H9 (cell line): ENCODE data around the gene RETN. TPM values are rescaled to one million over a fixed set of nuclear protein-coding genes. Genes with fewer than 3 reads are reported as not detected.
A peak's percentile ranks its signal among the peaks of the same experiment; 100 is the strongest.

ENCODE experiments used
- DNase-seq: peaks from one replicate; pipeline ENCODE4 v3.0.0-alpha.2; 2017
- H2AFZ ChIP-seq: one replicate; pipeline ENCODE4 v1.6.1; 2013; ENCODE audit warnings: mild to moderate bottlenecking, low read length, control low read depth, moderate library complexity
- H2AK5ac ChIP-seq: 2 replicates; pipeline ENCODE4 v1.6.1; 2013; ENCODE audit warnings: low read length, control low read depth, mixed read lengths; ENCODE audit not compliant: insufficient read length
- H2BK120ac ChIP-seq: one replicate; pipeline ENCODE4 v1.6.1; 2013; ENCODE audit warnings: low read depth, mild to moderate bottlenecking, low read length, control low read depth, inconsistent platforms; ENCODE audit not compliant: poor library complexity, severe bottlenecking
- H2BK12ac ChIP-seq: 2 replicates; pipeline ENCODE4 v1.6.1; 2013; ENCODE audit warnings: low read length, control low read depth, mixed read lengths, low read depth; ENCODE audit not compliant: insufficient read length
- H2BK15ac ChIP-seq: 2 replicates; pipeline ENCODE4 v1.6.1; 2013; ENCODE audit warnings: low read depth, low read length, control low read depth
- H2BK20ac ChIP-seq: one replicate; pipeline ENCODE4 v1.6.1; 2013; ENCODE audit warnings: low read depth, mild to moderate bottlenecking, low read length, control low read depth, inconsistent platforms; ENCODE audit not compliant: poor library complexity, severe bottlenecking
- H2BK5ac ChIP-seq: 2 replicates; pipeline ENCODE4 v1.6.1; 2013; ENCODE audit warnings: low read length, control low read depth, mixed read lengths; ENCODE audit not compliant: insufficient read length
- H3K14ac ChIP-seq: 2 replicates; pipeline ENCODE4 v1.6.1; 2013; ENCODE audit warnings: low read length, control low read depth; ENCODE audit not compliant: insufficient read depth
- H3K18ac ChIP-seq: 2 replicates; pipeline ENCODE4 v1.6.1; 2013; ENCODE audit warnings: low read depth, mild to moderate bottlenecking, mixed read lengths, low read length, control low read depth; ENCODE audit not compliant: insufficient read length
- H3K23ac ChIP-seq: 2 replicates; pipeline ENCODE4 v1.6.1; 2013; ENCODE audit warnings: low read length, control low read depth, mixed read lengths, low read depth; ENCODE audit not compliant: insufficient read length
- H3K23me2 ChIP-seq: 2 replicates; pipeline ENCODE4 v1.6.1; 2013; ENCODE audit warnings: low read depth, mild to moderate bottlenecking, mixed read lengths, low read length, control low read depth; ENCODE audit not compliant: insufficient read length, poor library complexity, severe bottlenecking
- H3K27ac ChIP-seq: 2 replicates; pipeline ENCODE4 v1.5.1; 2013; ENCODE audit warnings: low read length, control low read depth, mixed read lengths, low read depth; ENCODE audit not compliant: insufficient read length
- H3K27me3 ChIP-seq: 2 replicates; pipeline ENCODE4 v1.6.1; 2013; ENCODE audit warnings: low read length, control low read depth, inconsistent platforms; ENCODE audit not compliant: insufficient read depth
- H3K4ac ChIP-seq: 2 replicates; pipeline ENCODE4 v1.6.1; 2013; ENCODE audit warnings: low read depth, mild to moderate bottlenecking, control low read depth, inconsistent platforms, low read length, moderate library complexity
- H3K4me1 ChIP-seq: 2 replicates; pipeline ENCODE4 v1.6.1; 2013; ENCODE audit warnings: low read length, control low read depth, inconsistent platforms; ENCODE audit not compliant: insufficient read depth
- H3K4me2 ChIP-seq: 2 replicates; pipeline ENCODE4 v1.6.1; 2013; ENCODE audit warnings: low read length, control low read depth, mixed read lengths; ENCODE audit not compliant: insufficient read length, insufficient read depth
- H3K56ac ChIP-seq: 2 replicates; pipeline ENCODE4 v1.6.1; 2013; ENCODE audit warnings: low read depth, mild to moderate bottlenecking, mixed read lengths, low read length, control low read depth; ENCODE audit not compliant: insufficient read length
- H3K79me1 ChIP-seq: 2 replicates; pipeline ENCODE4 v1.6.1; 2013; ENCODE audit warnings: low read depth, mild to moderate bottlenecking, moderate library complexity, low read length, control low read depth, inconsistent platforms; ENCODE audit not compliant: insufficient read depth, poor library complexity, severe bottlenecking
- H3K79me2 ChIP-seq: 2 replicates; pipeline ENCODE4 v1.6.1; 2013; ENCODE audit warnings: low read length, control low read depth, inconsistent platforms; ENCODE audit not compliant: insufficient read depth
- H3K9ac ChIP-seq: 2 replicates; pipeline ENCODE4 v1.6.1; 2013; ENCODE audit warnings: low read length, control low read depth, mixed read lengths; ENCODE audit not compliant: insufficient read length; ENCODE audit errors: extremely low read depth
- H3K9me3 ChIP-seq: one replicate; pipeline ENCODE4 v1.6.1; 2013; ENCODE audit warnings: low read depth, low read length, inconsistent platforms; ENCODE audit not compliant: control insufficient read depth
- H3T11ph ChIP-seq: one replicate; pipeline ENCODE4 v1.6.1; 2013; ENCODE audit warnings: mild to moderate bottlenecking, low read length, control low read depth, inconsistent platforms
- H4K20me1 ChIP-seq: one replicate; pipeline ENCODE4 v1.6.1; 2013; ENCODE audit not compliant: control insufficient read depth, insufficient read length, insufficient read depth
- H4K5ac ChIP-seq: 2 replicates; pipeline ENCODE4 v1.6.1; 2013; ENCODE audit warnings: low read depth, mild to moderate bottlenecking, mixed read lengths, low read length, control low read depth; ENCODE audit not compliant: insufficient read length
- H4K8ac ChIP-seq: replicated peaks from 2 replicates; pipeline ENCODE4 v1.6.1; 2013; ENCODE audit warnings: low read length, control low read depth, mixed read lengths, low read depth; ENCODE audit not compliant: insufficient read length
- H4K91ac ChIP-seq: 2 replicates; pipeline ENCODE4 v1.6.1; 2013; ENCODE audit warnings: low read depth, mild to moderate bottlenecking, moderate library complexity, mixed read lengths, low read length, control low read depth; ENCODE audit not compliant: insufficient read length
- H3K27ac Mint-ChIP-seq, 3 experiments: 2 replicates in 2 of 3; 3 replicates in 1 of 3; pipeline ENCODE4 v1.8.0; 2020 to 2021; ENCODE audit warnings: mixed read lengths in 3 of 3, mild to moderate bottlenecking in 1 of 3, moderate library complexity in 1 of 3
- H3K27me3 Mint-ChIP-seq: 2 replicates; pipeline ENCODE4 v1.8.0; 2021; ENCODE audit warnings: low read depth, mild to moderate bottlenecking, moderate library complexity, mixed read lengths
- H3K36me3 Mint-ChIP-seq, 3 experiments: 2 replicates in 2 of 3; 3 replicates in 1 of 3; pipeline ENCODE4 v1.8.0; 2020 to 2021; ENCODE audit warnings: low read depth in 3 of 3, mixed read lengths in 3 of 3; ENCODE audit not compliant: insufficient read depth in 1 of 3
- H3K4me1 Mint-ChIP-seq, 2 experiments: 2 replicates each; pipeline ENCODE4 v1.8.0; 2020; ENCODE audit warnings: mixed read lengths in 2 of 2
- H3K4me3 Mint-ChIP-seq, 2 experiments: 2 replicates in 1 of 2; 3 replicates in 1 of 2; pipeline ENCODE4 v1.8.0; 2020 to 2021; ENCODE audit warnings: mild to moderate bottlenecking in 2 of 2, mixed read lengths in 2 of 2, moderate library complexity in 1 of 2
- H3K9me3 Mint-ChIP-seq, 2 experiments: 2 replicates in 1 of 2; 3 replicates in 1 of 2; pipeline ENCODE4 v1.8.0; 2020; ENCODE audit warnings: mild to moderate bottlenecking in 2 of 2, mixed read lengths in 2 of 2, moderate library complexity in 1 of 2
- CTCF ChIP-seq: fragments of 200-600 bp; sonication (generic); conservative IDR thresholded peaks from 3 replicates; pipeline ENCODE4 v1.8.0; 2021; ENCODE audit warnings: antibody characterized with exemption, mild to moderate bottlenecking
- WGBS: extraction: QIAGEN DNeasy Blood & Tissue Kit; methylation state at CpG from one replicate; pipeline ENCODE4 v1.1.7; 2013; ENCODE audit warnings: missing lambda C conversion rate, low lambda C conversion rate, mixed read lengths; ENCODE audit not compliant: insufficient read length; ENCODE audit errors: extremely low coverage; 5-methylcytosine and 5-hydroxymethylcytosine counted together
- long read RNA-seq: library from polyadenylated mRNA; unstranded; transcript quantifications from one replicate; pipeline ENCODE4 v2.0.0, GENCODE V29; 2020
- total RNA-seq: library from RNA; stranded (reverse); gene quantifications from 2 replicates; pipeline ENCODE4 v1.2.1, GENCODE V29; 2021

Gene RETN
- not detected in 2 replicates for total RNA-seq
- long read RNA-seq: 0 reads

GRCh38 chr19:7668842-7669241 is at the start of gene RETN:
RETN (plus strand) TSS chr19:7669049; CDS start chr19:7669327, 278 bp downstream.
- no peak within 1 kb of the TSS for H2AFZ ChIP-seq
- H2AK5ac ChIP-seq: no peak within 1 kb of the TSS
- H3K18ac ChIP-seq: no peak within 1 kb of the TSS
- peak within 1 kb of the TSS; percentile 57 for H3K4me2 ChIP-seq
- H3K36me3 Mint-ChIP-seq: no peaks in the 10 kb centered on the region; a peak in 1 of 7 replicates
- peaks cover 6% of the 10 kb centered on the region for H3K23me2 ChIP-seq
- no peak within 1 kb of the TSS for H3K27ac ChIP-seq
- no peaks in the 10 kb centered on the region for H4K20me1 ChIP-seq
- no peak within 1 kb of the TSS for H4K5ac ChIP-seq
- H3K4ac ChIP-seq: no peak within 1 kb of the TSS
- H3K4me1 ChIP-seq: no peaks in the 10 kb centered on the region
- H3K56ac ChIP-seq: no peak within 1 kb of the TSS
- H3K79me2 ChIP-seq: no peaks in the 10 kb centered on the region
- H3K9me3 ChIP-seq: no peaks in the 10 kb centered on the region
- H3K4me3 Mint-ChIP-seq: peak within 1 kb of the TSS; percentile 77 to 93
- H2BK20ac ChIP-seq: no peak within 1 kb of the TSS
- H3K79me1 ChIP-seq: no peaks in the 10 kb centered on the region
- no peak within 1 kb of the TSS for H3K27ac Mint-ChIP-seq
- no peak within 1 kb of the TSS for H3K14ac ChIP-seq
- no peak within 1 kb of the TSS for H3K23ac ChIP-seq
- H3K27me3 Mint-ChIP-seq: peaks cover 85% of the 10 kb centered on the region
- no peak within 1 kb of the TSS for H3K9ac ChIP-seq
- no peak within 1 kb of the TSS for H4K8ac ChIP-seq
- no peak within 1 kb of the TSS for H3T11ph ChIP-seq
- no CpG with 5 or more reads among the region's 9 CpGs for WGBS
- no peak for TF ChIP-seq CTCF
- DNase-seq: no peak
- H2BK12ac ChIP-seq: no peak within 1 kb of the TSS
- no peak within 1 kb of the TSS for H4K91ac ChIP-seq
- H3K4me1 Mint-ChIP-seq: peaks cover 0 to 12% of the 10 kb centered on the region in 2 experiments; a peak in 3 of 4 replicates
- peaks cover 0 to 4% of the 10 kb centered on the region in 2 experiments; a peak in 2 of 5 replicates for H3K9me3 Mint-ChIP-seq
- H3K27me3 ChIP-seq: peaks cover 2% of the 10 kb centered on the region; the same call in 1 of the 2 replicates
- no peak within 1 kb of the TSS for H2BK120ac ChIP-seq
- no peak within 1 kb of the TSS for H2BK5ac ChIP-seq
- H2BK15ac ChIP-seq: no peak within 1 kb of the TSS
